AG04449 (cell line): ENCODE results near the gene ADAM33.

ENCODE experiments used
- CTCF ChIA-PET: fragments of 350-600 bp; formaldehyde crosslinking; extraction: SDS; loops from one replicate; lab custom pipeline; 2021; ENCODE audit warnings: antibody characterized with exemption; lab: Yijun Ruan, JAX
- POLR2A ChIA-PET: fragments of 400-600, 350-600 bp; formaldehyde crosslinking; extraction: SDS; loops from one replicate; lab custom pipeline; 2020; ENCODE audit warnings: antibody characterized with exemption, inconsistent platforms; lab: Yijun Ruan, JAX
- DNase-seq: peaks from one replicate; pipeline ENCODE4 v3.0.0-alpha.2; 2010; ENCODE audit warnings: low read depth, low spot score
- H3K4me3 ChIP-seq: 2 replicates; pipeline ENCODE4 v1.5.1; 2011; ENCODE audit warnings: low read depth, mild to moderate bottlenecking, control low read depth, low read length
- CTCF ChIP-seq: IDR thresholded peaks from one replicate; pipeline ENCODE4 v1.5.1; 2011; ENCODE audit warnings: mild to moderate bottlenecking, moderate library complexity, low read length, control low read depth, inconsistent platforms; ENCODE audit not compliant: insufficient read depth; ENCODE audit errors: missing control alignments

Gene ADAM33

GRCh38 chr20:3681931-3682781 lies at the start of gene ADAM33:
ADAM33 (minus strand) TSS chr20:3682010; CDS start chr20:3682004, 6 bp downstream.
- DNase-seq, result no peak
- ChIA-PET CTCF (interaction anchor here (0.6 to 43.4 kb wide), 4 partner anchors 26 to 137 kb away, joined by 3 to 1151 read pairs (median 57); partner anchors contain the start of genes ADISSP, CENPB, SIGLEC1 and SPEF1), POLR2A (interaction anchor here (1.4 kb wide), 1 partner anchor 104 kb away, joined by 3 read pairs; the partner anchor contains the start of gene CENPB)
- peak within 1 kb of the TSS; percentile 70 for H3K4me3 ChIP-seq
- no peak for TF ChIP-seq CTCF

- CTCF ChIA-PET, result interaction anchor here (0.8 to 7.2 kb wide), 2 partner anchors 9 to 21 kb away, joined by 3 to 41 read pairs; no protein-coding TSS in a partner anchor
- POLR2A ChIA-PET, result interaction anchor here (0.7 kb wide), 1 partner anchor 37 kb away, joined by 3 read pairs; no protein-coding TSS in a partner anchor
- no peak for DNase-seq
- H3K4me3 ChIP-seq, result no peak overlapping the region
- no peak for TF ChIP-seq CTCF
These were observed 49.2 kb upstream of the ADAM33 start for GRCh38 chr20:3730803-3731672.

GRCh38 chr20:3729811-3730540 lies 48.2 kb upstream of the ADAM33 start:
- no peak for TF ChIP-seq CTCF
- DNase-seq, result no peak
- no peak overlapping the region for H3K4me3 ChIP-seq
- CTCF ChIA-PET, result interaction anchor here (1.0 to 7.2 kb wide), 4 partner anchors 20 to 125 kb away, joined by 3 to 41 read pairs (median 4); no protein-coding TSS in a partner anchor
- POLR2A ChIA-PET, result no interaction called here

- no peak overlapping the region for H3K4me3 ChIP-seq
- ChIA-PET CTCF (interaction anchor here (1.0 to 7.2 kb wide), 6 partner anchors 13 to 126 kb away, joined by 3 to 41 read pairs (median 4); no protein-coding TSS in a partner anchor), POLR2A (no interaction called here)
- no peak for TF ChIP-seq CTCF
- no peak for DNase-seq
These were observed 47.6 kb upstream of the ADAM33 start for GRCh38 chr20:3729378-3729777.

- POLR2A ChIA-PET, result no interaction called here
- H3K4me3 ChIP-seq, result no peak overlapping the region
- no peak for TF ChIP-seq CTCF
- CTCF ChIA-PET, result interaction anchor here (1.0 to 7.2 kb wide), 6 partner anchors 12 to 126 kb away, joined by 3 to 41 read pairs (median 4); no protein-coding TSS in a partner anchor
- no peak for DNase-seq
These were observed 47.1 kb upstream of the ADAM33 start for GRCh38 chr20:3728876-3729275.
